Body of pancreas (tissue), 4 donors: ENCODE data around the gene SIN3A.

Experiments
- POLR2A ChIP-seq, 3 donors: fragments of 450-650 bp; IDR thresholded peaks; one replicate each; pipeline ENCODE4 v1.6.1; 2016; ENCODE audit warnings: antibody characterized with exemption in 3 of 3, mild to moderate bottlenecking in 2 of 3
- TF ChIP-seq, protein P1 (sequence below), 7 experiments: fragments of 450-650 bp in 4 of 7; fragments of 200-600 bp in 3 of 7; sonication (generic) in 3 of 7; IDR thresholded peaks; one replicate each; pipeline ENCODE4 v1.5.1; 2016 to 2019; ENCODE audit warnings: antibody characterized with exemption in 7 of 7

- TF ChIP-seq, protein P1, sequence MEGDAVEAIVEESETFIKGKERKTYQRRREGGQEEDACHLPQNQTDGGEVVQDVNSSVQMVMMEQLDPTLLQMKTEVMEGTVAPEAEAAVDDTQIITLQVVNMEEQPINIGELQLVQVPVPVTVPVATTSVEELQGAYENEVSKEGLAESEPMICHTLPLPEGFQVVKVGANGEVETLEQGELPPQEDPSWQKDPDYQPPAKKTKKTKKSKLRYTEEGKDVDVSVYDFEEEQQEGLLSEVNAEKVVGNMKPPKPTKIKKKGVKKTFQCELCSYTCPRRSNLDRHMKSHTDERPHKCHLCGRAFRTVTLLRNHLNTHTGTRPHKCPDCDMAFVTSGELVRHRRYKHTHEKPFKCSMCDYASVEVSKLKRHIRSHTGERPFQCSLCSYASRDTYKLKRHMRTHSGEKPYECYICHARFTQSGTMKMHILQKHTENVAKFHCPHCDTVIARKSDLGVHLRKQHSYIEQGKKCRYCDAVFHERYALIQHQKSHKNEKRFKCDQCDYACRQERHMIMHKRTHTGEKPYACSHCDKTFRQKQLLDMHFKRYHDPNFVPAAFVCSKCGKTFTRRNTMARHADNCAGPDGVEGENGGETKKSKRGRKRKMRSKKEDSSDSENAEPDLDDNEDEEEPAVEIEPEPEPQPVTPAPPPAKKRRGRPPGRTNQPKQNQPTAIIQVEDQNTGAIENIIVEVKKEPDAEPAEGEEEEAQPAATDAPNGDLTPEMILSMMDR (IDR thresholded peaks at IDR 0.05) = no peak
- TF ChIP-seq POLR2A (IDR thresholded peaks at IDR 0.05) = no peak
Measured at GRCh38 chr15:75369897-75370581, 81.5 kb downstream of the SIN3A start.
